HL-60 (cell line): ENCODE results near the gene GSN.

Experiments
- DNase-seq, 2 experiments: peaks; one replicate each; pipeline ENCODE4 v3.0.0-alpha.2; 2010 to 2020; ENCODE audit warnings: low read depth in 1 of 2, low spot score in 1 of 2
- H3K27ac ChIP-seq: fragments of 250-450 bp; sonication (Bioruptor Pico); replicated peaks from 2 replicates; pipeline ENCODE4 v1.5.1; 2020; ENCODE audit warnings: mild to moderate bottlenecking, moderate library complexity
- H3K27me3 ChIP-seq: fragments of 250-450 bp; sonication (Bioruptor Pico); 2 replicates; pipeline ENCODE4 v1.5.1; 2021; ENCODE audit warnings: mild to moderate bottlenecking, moderate library complexity; ENCODE audit not compliant: insufficient read depth, poor library complexity, severe bottlenecking
- H3K4me3 ChIP-seq: replicated peaks from 2 replicates; pipeline ENCODE4 v1.5.1; 2011; ENCODE audit warnings: mild to moderate bottlenecking, control low read depth, low read length; ENCODE audit not compliant: insufficient read depth
- CTCF ChIP-seq: IDR thresholded peaks from one replicate; pipeline ENCODE4 v1.5.1; 2011; ENCODE audit warnings: low read length, control low read depth, inconsistent platforms; ENCODE audit not compliant: insufficient read depth
- GABPA ChIP-seq: IDR thresholded peaks from 2 replicates; pipeline ENCODE4 v1.6.1; 2012; ENCODE audit warnings: low read depth
- POLR2AphosphoS5 ChIP-seq: IDR thresholded peaks from 2 replicates; pipeline ENCODE4 v1.6.1; 2012; ENCODE audit warnings: low read depth
- SPI1 ChIP-seq: IDR thresholded peaks from 2 replicates; pipeline ENCODE4 v1.6.1; 2012; ENCODE audit warnings: low read depth, mild to moderate bottlenecking, borderline replicate concordance
- TF ChIP-seq, protein P1 (sequence below): IDR thresholded peaks from 2 replicates; pipeline ENCODE4 v1.6.1; 2012; ENCODE audit warnings: low read depth; ENCODE audit not compliant: insufficient replicate concordance

GSN gene

GRCh38 chr9:121262423-121262822, 5.5 kb upstream of the GSN start:
- TF ChIP-seq, protein P1, sequence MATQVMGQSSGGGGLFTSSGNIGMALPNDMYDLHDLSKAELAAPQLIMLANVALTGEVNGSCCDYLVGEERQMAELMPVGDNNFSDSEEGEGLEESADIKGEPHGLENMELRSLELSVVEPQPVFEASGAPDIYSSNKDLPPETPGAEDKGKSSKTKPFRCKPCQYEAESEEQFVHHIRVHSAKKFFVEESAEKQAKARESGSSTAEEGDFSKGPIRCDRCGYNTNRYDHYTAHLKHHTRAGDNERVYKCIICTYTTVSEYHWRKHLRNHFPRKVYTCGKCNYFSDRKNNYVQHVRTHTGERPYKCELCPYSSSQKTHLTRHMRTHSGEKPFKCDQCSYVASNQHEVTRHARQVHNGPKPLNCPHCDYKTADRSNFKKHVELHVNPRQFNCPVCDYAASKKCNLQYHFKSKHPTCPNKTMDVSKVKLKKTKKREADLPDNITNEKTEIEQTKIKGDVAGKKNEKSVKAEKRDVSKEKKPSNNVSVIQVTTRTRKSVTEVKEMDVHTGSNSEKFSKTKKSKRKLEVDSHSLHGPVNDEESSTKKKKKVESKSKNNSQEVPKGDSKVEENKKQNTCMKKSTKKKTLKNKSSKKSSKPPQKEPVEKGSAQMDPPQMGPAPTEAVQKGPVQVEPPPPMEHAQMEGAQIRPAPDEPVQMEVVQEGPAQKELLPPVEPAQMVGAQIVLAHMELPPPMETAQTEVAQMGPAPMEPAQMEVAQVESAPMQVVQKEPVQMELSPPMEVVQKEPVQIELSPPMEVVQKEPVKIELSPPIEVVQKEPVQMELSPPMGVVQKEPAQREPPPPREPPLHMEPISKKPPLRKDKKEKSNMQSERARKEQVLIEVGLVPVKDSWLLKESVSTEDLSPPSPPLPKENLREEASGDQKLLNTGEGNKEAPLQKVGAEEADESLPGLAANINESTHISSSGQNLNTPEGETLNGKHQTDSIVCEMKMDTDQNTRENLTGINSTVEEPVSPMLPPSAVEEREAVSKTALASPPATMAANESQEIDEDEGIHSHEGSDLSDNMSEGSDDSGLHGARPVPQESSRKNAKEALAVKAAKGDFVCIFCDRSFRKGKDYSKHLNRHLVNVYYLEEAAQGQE: no peak
- TF ChIP-seq POLR2AphosphoS5 (no peak), GABPA (no peak), CTCF (no peak), SPI1 (no peak)
- no peaks in the 10 kb centered on the region for H3K27me3 ChIP-seq
- DNase-seq: no peak
- H3K4me3 ChIP-seq: no peak overlapping the region
- H3K27ac ChIP-seq: no peak overlapping the region

GRCh38 chr9:121262953-121263352, 5.0 kb upstream of the GSN start:
- DNase-seq: no peak
- TF ChIP-seq SPI1: no peak
- no peak for TF ChIP-seq GABPA
- TF ChIP-seq POLR2AphosphoS5: no peak
- TF ChIP-seq, protein P1: no peak
- no peak for TF ChIP-seq CTCF
- no peak overlapping the region for H3K4me3 ChIP-seq
- no peaks in the 10 kb centered on the region for H3K27me3 ChIP-seq
- 0 out of 2 replicates have a peak overlapping the region, but pooled peaks have one; percentile 3 for H3K27ac ChIP-seq

DNA sequence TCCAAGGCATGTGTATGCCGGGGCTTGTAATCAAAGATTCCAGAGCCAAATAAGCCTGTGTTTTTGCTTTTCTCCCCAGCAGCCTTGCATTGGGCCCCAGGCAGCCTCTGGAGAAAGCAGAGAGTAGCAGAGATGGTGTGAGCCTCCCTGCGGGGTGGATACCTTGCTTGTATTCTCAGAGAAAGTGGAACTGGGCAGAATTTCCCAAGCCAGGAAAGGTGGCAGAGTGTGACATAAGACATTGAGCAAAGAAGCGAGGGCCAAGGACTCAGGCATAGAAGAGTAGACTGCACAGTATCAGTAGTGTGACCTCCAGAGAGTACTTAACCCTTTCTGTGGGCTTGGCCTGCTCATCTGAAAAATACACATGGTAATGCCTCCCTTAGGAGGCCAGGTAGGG, 1.6 kb upstream of the GSN start:
- TF ChIP-seq SPI1 (peak; percentile 34; the same call in 1 of the 2 replicates), POLR2AphosphoS5 (no peak)
- peak overlapping the region; percentile 55 for H3K27ac ChIP-seq
- H3K27me3 ChIP-seq: no peaks in the 10 kb centered on the region
- no peak overlapping the region for H3K4me3 ChIP-seq
- peak in 1 of 2 experiments; percentile 86 for DNase-seq

- Histone ChIP-seq H3K27me3 (no peaks in the 10 kb centered on the region), H3K27ac (peak overlapping the region; percentile 55), H3K4me3 (no peak overlapping the region)
- no peak for DNase-seq
- TF ChIP-seq, protein P1: no peak
- TF ChIP-seq CTCF: no peak
- TF ChIP-seq SPI1: no peak
- no peak for TF ChIP-seq POLR2AphosphoS5
Measured at GRCh38 chr9:121266906-121267650, 884 bp upstream of the GSN start.
